Peyer's patch (tissue), 4 donors: ENCODE results near the gene DGCR2.

Source experiments
- POLR2A ChIP-seq, 2 donors: fragments of 450-650 bp; IDR thresholded peaks; one replicate each; pipeline ENCODE4 v1.5.1; 2017; ENCODE audit warnings: antibody characterized with exemption in 2 of 2, mild to moderate bottlenecking in 2 of 2, moderate library complexity in 2 of 2
- TF ChIP-seq, protein P1 (sequence below), 6 experiments: fragments of 450-650 bp in 4 of 6; fragments of 200-600 bp in 2 of 6; sonication (generic) in 1 of 6; IDR thresholded peaks; one replicate each; pipeline ENCODE4 v1.5.1; 2017 to 2019; ENCODE audit warnings: antibody characterized with exemption in 6 of 6, mild to moderate bottlenecking in 3 of 6, moderate library complexity in 1 of 6

GRCh38 chr22:19115628-19116027 is 6.6 kb downstream of the DGCR2 start:
- TF ChIP-seq, protein P1, sequence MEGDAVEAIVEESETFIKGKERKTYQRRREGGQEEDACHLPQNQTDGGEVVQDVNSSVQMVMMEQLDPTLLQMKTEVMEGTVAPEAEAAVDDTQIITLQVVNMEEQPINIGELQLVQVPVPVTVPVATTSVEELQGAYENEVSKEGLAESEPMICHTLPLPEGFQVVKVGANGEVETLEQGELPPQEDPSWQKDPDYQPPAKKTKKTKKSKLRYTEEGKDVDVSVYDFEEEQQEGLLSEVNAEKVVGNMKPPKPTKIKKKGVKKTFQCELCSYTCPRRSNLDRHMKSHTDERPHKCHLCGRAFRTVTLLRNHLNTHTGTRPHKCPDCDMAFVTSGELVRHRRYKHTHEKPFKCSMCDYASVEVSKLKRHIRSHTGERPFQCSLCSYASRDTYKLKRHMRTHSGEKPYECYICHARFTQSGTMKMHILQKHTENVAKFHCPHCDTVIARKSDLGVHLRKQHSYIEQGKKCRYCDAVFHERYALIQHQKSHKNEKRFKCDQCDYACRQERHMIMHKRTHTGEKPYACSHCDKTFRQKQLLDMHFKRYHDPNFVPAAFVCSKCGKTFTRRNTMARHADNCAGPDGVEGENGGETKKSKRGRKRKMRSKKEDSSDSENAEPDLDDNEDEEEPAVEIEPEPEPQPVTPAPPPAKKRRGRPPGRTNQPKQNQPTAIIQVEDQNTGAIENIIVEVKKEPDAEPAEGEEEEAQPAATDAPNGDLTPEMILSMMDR (IDR thresholded peaks at IDR 0.05) = peak in 1 of 6 experiments; percentile 6
- no peak for TF ChIP-seq POLR2A (IDR thresholded peaks at IDR 0.05)
